ENCODE results near the gene PHLDA1.

DNA sequence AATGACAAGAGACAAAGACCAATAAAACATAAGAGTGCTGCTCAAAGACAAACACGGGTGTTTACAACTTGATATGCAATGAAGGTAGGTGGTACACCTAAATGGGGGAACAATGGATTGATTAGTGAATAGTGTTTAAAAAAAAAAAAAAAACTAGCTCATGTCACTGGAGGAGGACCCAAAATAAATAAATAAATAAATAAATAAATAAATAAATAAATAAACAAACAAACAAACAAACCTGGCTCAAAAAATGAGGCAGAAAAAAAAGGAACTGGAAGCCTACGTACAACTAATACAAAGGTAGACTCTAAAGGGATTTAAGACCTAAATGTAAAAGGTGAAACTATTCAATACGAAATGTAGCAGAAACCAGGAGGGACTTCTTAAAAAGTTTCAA is 34.3 kb upstream of the PHLDA1 start:
- TF ChIP-seq, protein P1, sequence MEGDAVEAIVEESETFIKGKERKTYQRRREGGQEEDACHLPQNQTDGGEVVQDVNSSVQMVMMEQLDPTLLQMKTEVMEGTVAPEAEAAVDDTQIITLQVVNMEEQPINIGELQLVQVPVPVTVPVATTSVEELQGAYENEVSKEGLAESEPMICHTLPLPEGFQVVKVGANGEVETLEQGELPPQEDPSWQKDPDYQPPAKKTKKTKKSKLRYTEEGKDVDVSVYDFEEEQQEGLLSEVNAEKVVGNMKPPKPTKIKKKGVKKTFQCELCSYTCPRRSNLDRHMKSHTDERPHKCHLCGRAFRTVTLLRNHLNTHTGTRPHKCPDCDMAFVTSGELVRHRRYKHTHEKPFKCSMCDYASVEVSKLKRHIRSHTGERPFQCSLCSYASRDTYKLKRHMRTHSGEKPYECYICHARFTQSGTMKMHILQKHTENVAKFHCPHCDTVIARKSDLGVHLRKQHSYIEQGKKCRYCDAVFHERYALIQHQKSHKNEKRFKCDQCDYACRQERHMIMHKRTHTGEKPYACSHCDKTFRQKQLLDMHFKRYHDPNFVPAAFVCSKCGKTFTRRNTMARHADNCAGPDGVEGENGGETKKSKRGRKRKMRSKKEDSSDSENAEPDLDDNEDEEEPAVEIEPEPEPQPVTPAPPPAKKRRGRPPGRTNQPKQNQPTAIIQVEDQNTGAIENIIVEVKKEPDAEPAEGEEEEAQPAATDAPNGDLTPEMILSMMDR (IDR thresholded peaks at IDR 0.05) = no peak
- TF ChIP-seq POLR2AphosphoS5 (IDR thresholded peaks at IDR 0.05) = no peak
- TF ChIP-seq EP300 (IDR thresholded peaks at IDR 0.05) = no peak
